Breast epithelium (tissue), 4 donors: ENCODE results near the gene CAMSAP2. TPM values are rescaled to one million over a fixed set of nuclear protein-coding genes. Genes with fewer than 3 reads are reported as not detected.
A peak's percentile ranks its signal among the peaks of the same experiment; 100 is the strongest.

ENCODE experiments used
- DNase-seq, 2 donors: peaks; one replicate each; pipeline ENCODE4 v3.0.0-alpha.2; 2019; ENCODE audit warnings: low spot score in 2 of 2
- H3K27ac ChIP-seq, 2 donors: fragments of 200-600 bp; sonication (generic) in 1 of 2; one replicate each; pipeline ENCODE4 v1.5.1; 2016 to 2019; ENCODE audit warnings: mild to moderate bottlenecking in 1 of 2
- H3K27me3 ChIP-seq, 2 donors: fragments of 200-600 bp; sonication (generic) in 1 of 2; one replicate each; pipeline versions ENCODE4 v1.5.1 to v1.6.0; 2017 to 2019; ENCODE audit warnings: control low read depth in 1 of 2, mild to moderate bottlenecking in 1 of 2
- H3K36me3 ChIP-seq: fragments of 200-600 bp; one replicate; pipeline ENCODE4 v1.5.1; 2019
- H3K4me1 ChIP-seq, 2 donors: fragments of 200-600 bp; sonication (generic); one replicate each; pipeline ENCODE4 v1.5.1; 2016 to 2019; ENCODE audit warnings: control low read depth in 1 of 2
- H3K4me3 ChIP-seq, 3 donors: fragments of 200-600 bp; sonication (generic); 1 replicate in 2 of 3; 2 replicates in 1 of 3; pipeline ENCODE4 v1.5.1; 2016 to 2019; ENCODE audit warnings: mild to moderate bottlenecking in 3 of 3, moderate library complexity in 2 of 3
- H3K9me3 ChIP-seq, 2 donors: fragments of 200-600 bp; sonication (generic) in 1 of 2; one replicate each; pipeline ENCODE4 v1.5.1; 2016 to 2019; ENCODE audit warnings: control low read depth in 1 of 2
- CTCF ChIP-seq, 3 donors: fragments of 450-650 bp; IDR thresholded peaks; one replicate each; pipeline ENCODE4 v1.5.1; 2016 to 2017; ENCODE audit warnings: antibody characterized with exemption in 3 of 3, mild to moderate bottlenecking in 3 of 3, moderate library complexity in 3 of 3
- POLR2A ChIP-seq: fragments of 450-650 bp; IDR thresholded peaks from one replicate; pipeline ENCODE4 v1.6.1; 2016; ENCODE audit warnings: antibody characterized with exemption, mild to moderate bottlenecking, moderate library complexity
- POLR2AphosphoS5 ChIP-seq, 3 donors: sonication (generic); formaldehyde crosslinking; IDR thresholded peaks; one replicate each; pipeline ENCODE4 v1.6.1; 2017; ENCODE audit warnings: antibody characterized with exemption in 3 of 3
- intact Hi-C: fragments of 100-400 bp; cut with DNase I; formaldehyde crosslinking; loops from one replicate; pipeline ENCODE4 v1.15.1; 2023; ENCODE audit warnings: low total_unique reads
- total RNA-seq, 3 donors: library from RNA; depleted of rRNA; stranded (reverse); fragments of >200 nt; gene quantifications; one replicate each; pipeline ENCODE4 v1.1.0, GENCODE V29; 2016

The CAMSAP2 gene
- total RNA-seq, 3 donors from 2014 or later, result 36.4 to 42.4 (median 38.6) TPM

GRCh38 chr1:200776949-200777348 lies 38.3 kb downstream of the CAMSAP2 start:
- Histone ChIP-seq H3K9me3 (no peaks in the 10 kb centered on the region), H3K27ac (peak overlapping the region in 1 of 2 donors; percentile 44), H3K4me3 (no peak overlapping the region), H3K27me3 (no peaks in the 10 kb centered on the region), H3K36me3 (no peaks in the 10 kb centered on the region), H3K4me1 (no peaks in the 10 kb centered on the region)
- TF ChIP-seq POLR2A (no peak), CTCF (IDR thresholded peaks at IDR 0.05) (no peak), POLR2AphosphoS5 (IDR thresholded peaks at IDR 0.05) (no peak)
- intact Hi-C loops, result no loop called here
- DNase-seq, result no peak

- peak overlapping the region in 1 of 2 donors; percentile 40 for H3K27ac ChIP-seq
- intact Hi-C loops, result no loop called here
- H3K27me3 ChIP-seq, result no peaks in the 10 kb centered on the region
- H3K9me3 ChIP-seq, result no peaks in the 10 kb centered on the region
- no peak overlapping the region for H3K4me3 ChIP-seq
- TF ChIP-seq POLR2AphosphoS5 (IDR thresholded peaks at IDR 0.05) (no peak), CTCF (IDR thresholded peaks at IDR 0.05) (no peak), POLR2A (no peak)
- no peaks in the 10 kb centered on the region for H3K36me3 ChIP-seq
- no peaks in the 10 kb centered on the region for H3K4me1 ChIP-seq
- DNase-seq, result no peak
Observed at GRCh38 chr1:200778766-200779165, 40.1 kb downstream of the CAMSAP2 start.

GRCh38 chr1:200779326-200779725 lies 40.6 kb downstream of the CAMSAP2 start:
- intact Hi-C loops, result no loop called here
- no peaks in the 10 kb centered on the region for H3K27me3 ChIP-seq
- no peak for TF ChIP-seq POLR2AphosphoS5 (IDR thresholded peaks at IDR 0.05)
- no peak for TF ChIP-seq CTCF (IDR thresholded peaks at IDR 0.05)
- TF ChIP-seq POLR2A, result no peak
- H3K36me3 ChIP-seq, result no peaks in the 10 kb centered on the region
- no peak for DNase-seq
- no peak overlapping the region for H3K27ac ChIP-seq
- no peaks in the 10 kb centered on the region for H3K9me3 ChIP-seq
- no peak overlapping the region for H3K4me3 ChIP-seq
- no peaks in the 10 kb centered on the region for H3K4me1 ChIP-seq

- no peaks in the 10 kb centered on the region for H3K4me1 ChIP-seq
- intact Hi-C loops, result no loop called here
- H3K36me3 ChIP-seq, result no peaks in the 10 kb centered on the region
- peak overlapping the region; percentile 3 to 38 (median 6) for H3K4me3 ChIP-seq
- no peak for TF ChIP-seq POLR2A
- TF ChIP-seq CTCF (IDR thresholded peaks at IDR 0.05), result no peak
- no peak for TF ChIP-seq POLR2AphosphoS5 (IDR thresholded peaks at IDR 0.05)
- H3K27me3 ChIP-seq, result no peaks in the 10 kb centered on the region
- DNase-seq, result no peak
- peak overlapping the region; percentile 5 to 54 for H3K27ac ChIP-seq
- no peaks in the 10 kb centered on the region for H3K9me3 ChIP-seq
Observed at GRCh38 chr1:200780545-200781369, 42.1 kb downstream of the CAMSAP2 start.

GRCh38 chr1:200783926-200784325 lies 45.2 kb downstream of the CAMSAP2 start:
- Histone ChIP-seq H3K27ac (no peak overlapping the region), H3K4me3 (no peak overlapping the region), H3K9me3 (no peaks in the 10 kb centered on the region), H3K36me3 (no peaks in the 10 kb centered on the region), H3K27me3 (no peaks in the 10 kb centered on the region), H3K4me1 (no peaks in the 10 kb centered on the region)
- TF ChIP-seq POLR2A, result no peak
- no peak for TF ChIP-seq CTCF (IDR thresholded peaks at IDR 0.05)
- TF ChIP-seq POLR2AphosphoS5 (IDR thresholded peaks at IDR 0.05), result no peak
- intact Hi-C loops, result no loop called here
- DNase-seq, result no peak
